Muscle of arm (tissue), 12 donors: ENCODE data around the gene RUNX2. TPM values are rescaled to one million over a fixed set of nuclear protein-coding genes. Genes with fewer than 3 reads are reported as not detected.

Source experiments
- DNase-seq: peaks from one replicate; pipeline ENCODE4 v3.0.0-alpha.2; 2013
- polyA plus RNA-seq, 12 donors: library from polyadenylated mRNA; unstranded; fragments of 120-200 nt; gene quantifications; one replicate each; pipeline ENCODE4 v1.2.1, GENCODE V29; 2013; ENCODE audit not compliant: insufficient read length in 12 of 12

The RUNX2 gene
- polyA plus RNA-seq, 12 donors = 0.34 to 5.9 (median 1.3) TPM; not detected in 1

DNA sequence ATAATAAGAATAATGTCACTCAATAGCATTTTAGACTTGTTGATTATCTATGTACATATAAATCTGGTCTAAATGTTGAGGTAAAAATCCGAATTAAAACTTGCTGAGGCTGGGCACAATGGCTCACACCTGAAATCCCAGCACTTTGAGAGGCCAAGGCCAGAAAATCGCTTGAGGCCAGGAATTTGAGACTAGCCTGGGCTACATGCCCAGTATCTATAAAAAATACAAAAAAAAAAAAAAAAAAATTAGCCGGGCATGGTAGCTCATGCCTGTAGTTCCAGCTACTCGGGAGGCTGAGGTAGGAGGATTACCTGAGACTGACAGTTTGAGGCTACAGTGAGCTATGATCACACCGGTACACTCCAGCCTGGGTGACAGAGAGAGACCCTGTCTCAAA is 83.8 kb downstream of the RUNX2 start:
- no peak for DNase-seq

DNA sequence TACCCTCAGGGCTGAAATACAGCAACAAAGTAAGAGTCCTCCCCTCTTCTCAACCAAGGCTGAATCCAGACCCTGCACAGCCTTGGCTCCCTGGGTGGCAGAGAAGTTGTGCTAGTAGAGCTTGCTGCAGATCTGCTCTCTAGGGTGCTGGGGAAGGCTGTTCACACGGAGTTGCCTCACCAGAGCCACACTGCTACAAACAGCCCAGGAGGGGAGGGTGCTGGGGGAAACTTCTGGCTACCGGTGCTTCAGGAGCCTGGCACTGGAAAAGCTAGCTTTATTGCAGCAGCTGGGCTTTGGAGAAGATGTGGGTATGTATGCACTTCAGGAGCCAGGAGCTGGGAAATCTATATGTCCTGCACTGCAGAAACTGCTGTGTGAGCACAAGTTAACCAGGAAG is 87.2 kb downstream of the RUNX2 start:
- DNase-seq = no peak

- no peak for DNase-seq
Measured at GRCh38 chr6:45415788-45416518, 87.8 kb downstream of the RUNX2 start.

DNA sequence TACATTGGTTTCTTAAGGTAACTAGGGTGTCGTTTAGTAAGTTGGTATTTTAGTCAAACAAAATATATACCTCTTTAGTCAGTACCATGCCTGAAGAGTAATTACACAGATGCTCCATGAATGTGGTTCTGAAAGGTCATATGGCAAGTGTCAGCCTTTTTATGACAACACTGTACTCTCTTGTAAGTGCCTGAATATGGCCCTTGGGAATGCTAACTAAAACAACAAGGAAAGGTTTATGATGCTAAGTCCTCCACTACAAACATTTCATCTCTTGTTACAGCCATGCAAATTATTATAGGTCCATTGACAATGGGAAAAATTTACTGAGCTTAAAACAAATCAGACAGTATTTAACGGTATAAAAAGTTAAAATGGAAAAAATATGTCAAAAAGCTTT is 88.6 kb downstream of the RUNX2 start:
- no peak for DNase-seq

DNA sequence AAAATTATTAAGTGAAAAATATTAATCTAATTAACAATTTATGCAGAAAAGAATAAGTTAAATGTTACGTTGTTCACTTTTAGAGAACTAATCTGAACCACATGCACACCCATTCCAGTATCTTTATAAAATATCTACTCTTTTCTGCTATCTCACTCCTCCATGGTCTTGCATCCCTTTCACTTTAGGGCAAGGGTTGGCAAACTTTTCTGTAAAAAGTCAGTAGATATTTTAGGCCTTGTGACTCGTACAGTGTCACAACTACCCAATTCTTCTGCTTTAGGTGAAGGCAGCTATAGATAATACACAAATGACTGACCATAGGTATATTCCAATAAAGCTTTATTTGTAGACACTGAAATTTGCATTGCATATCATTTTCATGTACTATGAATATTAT is 89.3 kb downstream of the RUNX2 start:
- no peak for DNase-seq

GRCh38 chr6:45419571-45420082 is 91.5 kb downstream of the RUNX2 start:
- DNase-seq = no peak

- DNase-seq = peak; percentile 25
Measured at GRCh38 chr6:45420083-45420908, 92.2 kb downstream of the RUNX2 start.

DNA sequence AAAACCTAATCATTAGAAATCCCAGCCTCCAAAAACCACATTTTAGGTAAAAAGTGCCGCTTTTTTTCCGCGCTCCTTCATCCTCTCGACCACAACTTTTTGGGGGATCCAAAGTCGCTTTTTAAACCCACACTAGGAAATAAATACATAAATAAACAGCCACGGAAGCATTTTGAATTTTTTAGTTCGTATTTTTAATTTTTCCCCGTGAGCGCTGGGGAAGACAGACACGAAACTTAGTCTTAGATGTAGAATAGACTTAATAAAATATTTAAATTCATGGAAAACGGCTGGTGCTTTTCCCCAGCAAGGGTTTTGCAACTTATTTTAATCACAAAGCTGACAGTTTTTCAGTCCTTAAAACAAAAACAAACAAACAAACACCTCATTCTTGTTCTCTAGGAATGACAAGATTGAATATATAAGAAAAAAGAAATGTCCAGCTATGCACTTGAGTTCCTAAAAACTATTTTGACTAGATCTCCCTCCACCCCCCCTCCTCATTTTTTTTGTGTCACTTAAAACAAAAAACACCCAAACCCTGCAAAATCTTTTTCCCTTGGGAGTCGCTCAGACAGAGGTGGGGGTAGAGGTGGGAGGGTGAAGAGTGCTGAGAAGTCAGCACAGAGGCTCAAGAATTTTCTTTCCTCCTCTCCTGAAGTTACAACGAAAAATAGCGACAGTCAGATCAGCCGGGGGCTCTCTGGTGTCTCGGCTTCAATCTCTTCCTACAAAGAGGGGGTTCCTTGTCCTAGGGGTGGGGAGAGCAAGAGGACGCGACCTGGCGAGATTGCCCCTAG is 93.0 kb downstream of the RUNX2 start:
- DNase-seq = peak; percentile 44

GRCh38 chr6:45421709-45422502 is 93.8 kb downstream of the RUNX2 start:
- DNase-seq = peak; percentile 55

- peak; percentile 30 for DNase-seq
Measured at GRCh38 chr6:45422503-45423110, 94.5 kb downstream of the RUNX2 start.

- DNase-seq = peak; percentile 18
Measured at GRCh38 chr6:45423111-45423823, 95.1 kb downstream of the RUNX2 start.

DNA sequence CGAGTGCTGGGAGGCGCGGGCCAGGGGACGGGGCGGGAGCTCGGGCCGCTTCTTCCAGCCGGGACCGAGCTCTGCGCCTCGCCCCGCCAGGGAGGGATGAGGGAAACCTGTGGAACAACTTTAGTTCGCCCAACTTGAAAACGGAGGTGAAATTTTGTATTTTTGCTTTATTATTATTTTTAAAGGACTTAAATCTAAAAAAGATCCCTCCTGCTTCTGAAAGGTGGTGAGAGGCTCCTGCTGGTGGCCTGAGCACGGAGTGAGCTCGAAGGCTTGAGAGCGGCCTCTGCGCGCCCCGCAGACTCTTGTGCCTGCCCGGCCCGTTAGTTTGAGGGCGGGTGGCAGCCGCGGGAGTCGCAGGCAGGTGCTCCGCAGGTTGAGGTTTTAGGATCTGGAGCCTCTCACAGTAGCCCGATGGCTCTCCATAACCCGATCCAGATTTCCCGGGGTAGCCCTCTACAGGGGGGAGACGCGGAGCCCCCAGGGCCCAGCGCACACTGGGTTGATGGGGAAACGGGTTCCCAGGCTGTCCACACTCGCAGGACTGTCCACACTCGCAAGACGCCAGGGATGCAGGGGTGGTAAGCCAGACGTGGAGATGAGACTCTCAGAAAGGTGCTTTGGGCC is 95.8 kb downstream of the RUNX2 start:
- no peak for DNase-seq

DNA sequence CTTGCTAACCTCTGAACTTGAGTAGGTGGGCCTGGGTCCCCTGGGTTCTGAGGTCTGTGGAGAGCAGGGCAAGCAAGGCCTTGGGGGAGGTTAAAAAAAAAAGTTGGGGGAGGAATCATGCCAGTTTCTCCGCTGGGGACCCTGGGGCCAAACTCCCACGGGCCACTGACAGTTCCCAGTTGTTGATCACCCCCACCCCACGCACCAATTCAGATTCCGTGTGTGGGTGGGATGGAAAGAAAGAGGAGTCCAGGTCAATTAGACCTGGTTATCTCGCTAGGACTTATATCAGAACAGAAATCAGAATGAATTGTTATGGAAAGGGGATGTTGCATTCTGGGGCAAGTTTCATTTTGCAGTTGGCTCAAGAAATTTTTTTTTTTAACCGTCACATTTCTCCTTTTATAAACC is 96.3 kb downstream of the RUNX2 start:
- DNase-seq = no peak

DNA sequence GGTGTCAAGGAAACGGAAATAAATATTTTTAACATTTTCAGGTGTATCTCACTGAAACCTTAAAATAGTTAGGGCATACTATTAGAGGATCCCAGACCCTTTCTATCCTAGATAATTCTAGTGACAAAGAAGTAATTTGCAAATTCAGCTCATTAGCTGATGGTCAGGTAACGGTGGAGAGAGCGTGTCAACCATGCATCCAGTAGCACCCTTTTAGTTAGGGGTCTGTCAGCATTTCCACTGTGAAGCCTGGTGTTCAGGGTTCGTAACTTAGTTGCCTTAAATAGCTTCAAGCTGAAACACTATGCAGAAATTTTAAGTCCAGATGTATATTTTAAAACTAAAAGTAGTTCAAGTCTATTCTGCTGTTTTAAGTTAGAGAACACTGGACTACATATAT is 98.1 kb downstream of the RUNX2 start:
- DNase-seq = no peak

DNA sequence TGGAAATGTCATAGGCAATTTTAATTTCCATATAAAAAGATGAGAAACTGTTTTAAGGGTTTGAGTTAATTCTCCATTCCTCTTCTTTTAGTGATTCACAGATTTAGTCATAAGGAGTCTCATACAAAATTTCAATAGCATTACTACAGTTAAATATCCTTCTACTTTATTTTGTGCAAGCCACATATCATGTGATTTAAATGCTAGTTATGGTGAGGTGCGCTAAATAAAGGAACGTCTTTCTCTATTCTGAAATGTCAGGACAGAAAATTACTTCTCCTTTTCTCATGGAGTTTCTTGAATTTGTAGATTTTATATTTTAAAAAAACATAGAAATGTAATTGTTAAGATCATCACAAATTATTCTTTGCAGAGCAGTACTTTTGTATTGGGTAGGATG is 99.6 kb downstream of the RUNX2 start:
- DNase-seq = no peak

DNA sequence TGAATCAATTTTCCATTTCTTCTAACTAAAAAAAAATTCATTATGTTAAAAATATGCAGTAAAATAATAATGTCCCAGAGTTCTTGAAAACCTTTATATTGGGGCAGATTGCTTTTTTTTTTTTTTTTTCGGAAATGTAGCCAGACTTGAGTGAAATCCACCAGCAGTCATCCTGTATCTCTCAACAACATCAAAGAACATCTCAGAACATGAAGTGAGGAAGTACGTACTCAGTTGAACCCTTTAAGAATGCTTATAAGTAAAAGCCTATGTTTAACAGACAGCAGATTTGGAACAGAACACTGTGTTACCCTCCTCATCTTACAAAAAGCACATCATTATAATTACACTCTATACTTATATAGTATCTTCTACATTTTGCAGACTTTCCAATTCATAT is 100.6 kb downstream of the RUNX2 start:
- no peak for DNase-seq

DNA sequence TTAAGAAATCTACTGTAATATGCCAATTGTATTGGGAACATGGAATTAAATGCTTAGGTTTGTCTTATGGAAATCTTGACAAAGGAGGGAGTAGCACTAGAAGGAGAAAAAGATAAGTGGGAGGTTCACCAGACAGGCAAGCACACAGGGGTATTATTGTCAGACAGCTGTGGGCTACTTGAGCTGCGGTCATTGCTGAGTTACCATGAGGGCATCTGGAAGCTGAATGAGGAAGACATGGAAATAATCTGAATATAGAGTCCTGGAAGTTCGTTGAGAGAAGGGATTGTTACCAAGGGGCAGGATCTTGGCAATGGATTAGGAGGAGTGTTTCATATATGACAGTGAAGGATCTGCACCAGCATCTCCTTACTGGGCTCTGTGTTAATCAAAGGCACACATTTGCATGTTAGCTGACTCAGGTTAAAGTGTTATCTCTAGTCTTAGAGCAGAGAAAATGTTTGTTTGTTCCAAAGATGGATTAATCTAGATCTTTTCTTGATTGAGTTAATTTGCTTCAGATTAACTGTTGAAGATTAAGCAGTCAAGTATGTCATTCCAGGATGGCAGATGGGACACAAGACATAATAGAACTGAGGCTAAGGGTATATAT is 102.6 kb downstream of the RUNX2 start:
- DNase-seq = no peak

DNA sequence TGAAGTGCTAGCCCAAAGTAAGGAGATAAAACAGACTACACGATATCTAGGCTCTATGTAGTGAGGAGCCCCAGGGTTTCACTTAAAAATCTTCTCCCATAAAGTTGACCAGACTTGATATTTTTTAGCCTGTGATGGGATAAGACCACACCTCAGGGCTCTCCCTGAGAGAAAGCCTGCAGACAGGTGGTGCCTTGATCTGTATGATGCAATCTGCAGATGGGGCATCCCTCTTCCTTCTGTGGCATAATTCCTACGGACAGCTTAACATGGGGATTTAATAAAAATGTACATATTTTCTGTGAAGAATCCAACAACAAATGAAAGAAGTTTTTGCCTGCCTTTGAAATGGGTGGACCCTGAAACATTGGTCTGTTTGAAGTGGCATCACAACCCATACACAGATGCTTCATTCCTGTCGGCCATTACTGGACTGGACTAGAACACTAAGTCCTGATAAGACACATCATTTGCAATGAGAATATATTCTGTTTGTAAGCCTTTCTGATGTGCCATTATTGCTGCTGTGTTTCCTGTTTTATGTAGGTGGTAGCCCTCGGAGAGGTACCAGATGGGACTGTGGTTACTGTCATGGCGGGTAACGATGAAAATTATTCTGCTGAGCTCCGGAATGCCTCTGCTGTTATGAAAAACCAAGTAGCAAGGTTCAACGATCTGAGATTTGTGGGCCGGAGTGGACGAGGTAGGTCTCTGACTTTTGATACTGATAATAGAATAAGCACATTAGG is 103.4 kb downstream of the RUNX2 start:
- no peak for DNase-seq

GRCh38 chr6:45432977-45433376 is 104.8 kb downstream of the RUNX2 start:
- no peak for DNase-seq
